Left colon (tissue), 2 donors: ENCODE measurements around the gene IGFBP5. TPM values are rescaled to one million over a fixed set of nuclear protein-coding genes. Genes with fewer than 3 reads are reported as not detected.
A peak's percentile ranks its signal among the peaks of the same experiment; 100 is the strongest.

Source experiments
- ATAC-seq: fragments of 200-7000 bp; cut with Tn5 transposase; one replicate; pipeline ENCODE4 v1.9.1; 2020; ENCODE audit warnings: mild to moderate bottlenecking, moderate library complexity
- DNase-seq, 2 donors: peaks; one replicate each; pipeline ENCODE4 v3.0.0-alpha.2; 2020
- intact Hi-C, 2 donors: fragments of 100-400 bp; cut with DNase I in 1 of 2; cut with micrococcal nuclease in 1 of 2; formaldehyde crosslinking; loops; one replicate each; pipeline versions ENCODE4 v1.11.2 to v1.14.0; 2022; cut with DNase I, micrococcal nuclease
- total RNA-seq, 2 donors: library from RNA; stranded (reverse); fragmentation: NEBNext Ultra II Directional; extraction: Animal tissue kit (Norgen Biotek cat#: 25700); gene quantifications; one replicate each; pipeline ENCODE4 v1.2.1, GENCODE V29; 2021
- donor health status: DM: no; HTN: no; CAD: no.
- donor health status: DM: yes; HTN: yes; CAD: no.

The IGFBP5 gene
- total RNA-seq, 2 donors from 2014 or later: 40.0 to 135 TPM

DNA sequence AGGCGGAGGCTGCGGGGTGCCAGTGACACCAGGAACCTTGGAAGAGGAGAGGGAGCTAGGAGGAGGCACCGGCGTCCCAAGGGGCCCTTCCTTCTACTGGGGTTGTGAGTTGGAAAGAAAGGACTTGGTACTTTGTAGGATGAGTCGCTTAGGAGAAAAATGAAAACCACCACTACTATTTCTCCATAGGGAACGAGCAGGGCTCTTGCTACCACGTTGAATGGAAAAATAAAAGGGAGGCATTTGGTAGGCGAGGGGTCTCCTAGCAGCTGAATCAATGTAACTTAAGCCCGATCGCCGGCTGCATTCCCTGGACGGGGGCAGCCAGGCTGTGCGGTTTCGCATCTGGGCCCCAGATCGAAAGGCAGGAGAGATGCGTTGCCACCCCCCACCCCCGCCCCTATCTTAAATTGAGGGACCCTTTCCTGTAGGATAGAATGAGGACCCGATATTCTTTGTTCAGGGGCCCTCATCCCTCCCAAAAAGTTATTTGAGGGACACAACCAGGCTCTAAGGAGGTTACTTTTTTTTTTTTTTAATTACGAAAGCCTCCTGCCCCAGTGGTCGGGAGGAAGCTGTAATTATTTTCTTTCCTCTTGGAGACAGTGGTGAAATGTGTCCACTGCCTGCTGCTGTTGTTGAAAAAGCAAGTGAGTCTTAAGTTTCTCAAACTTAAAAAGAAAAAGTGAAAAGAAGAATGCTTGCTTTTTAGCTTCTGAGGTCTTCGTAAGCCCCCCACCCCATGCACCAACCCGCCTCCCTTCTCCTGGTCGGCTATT, 60.8 kb downstream of the IGFBP5 start:
- peak in 1 of 2 donors; percentile 18 for DNase-seq
- intact Hi-C loops: no loop called here
- ATAC-seq: no peak

DNA sequence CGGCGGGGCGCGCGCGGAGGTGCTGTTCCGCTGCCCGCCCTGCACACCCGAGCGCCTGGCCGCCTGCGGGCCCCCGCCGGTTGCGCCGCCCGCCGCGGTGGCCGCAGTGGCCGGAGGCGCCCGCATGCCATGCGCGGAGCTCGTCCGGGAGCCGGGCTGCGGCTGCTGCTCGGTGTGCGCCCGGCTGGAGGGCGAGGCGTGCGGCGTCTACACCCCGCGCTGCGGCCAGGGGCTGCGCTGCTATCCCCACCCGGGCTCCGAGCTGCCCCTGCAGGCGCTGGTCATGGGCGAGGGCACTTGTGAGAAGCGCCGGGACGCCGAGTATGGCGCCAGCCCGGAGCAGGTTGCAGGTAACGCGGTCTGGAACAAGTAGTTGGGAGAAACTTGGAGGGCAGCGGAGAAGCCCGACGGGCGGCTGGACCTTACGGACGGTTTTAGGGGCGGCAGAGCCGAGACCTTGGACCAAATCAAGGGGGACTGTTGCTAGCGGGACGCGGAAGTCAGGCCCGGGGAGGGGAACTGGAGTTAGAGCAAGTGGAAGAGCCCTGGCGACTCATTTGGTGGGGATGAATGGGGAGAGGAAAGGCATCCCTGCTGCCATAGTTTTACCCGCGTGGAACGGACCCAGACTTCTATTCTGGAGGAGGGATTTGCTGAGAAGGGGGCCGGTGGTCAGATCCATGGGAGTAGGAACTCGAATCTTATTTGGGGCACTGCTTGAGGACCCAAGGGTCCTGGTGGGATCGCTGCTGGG, 61.6 kb downstream of the IGFBP5 start:
- peak; percentile 30 to 41 for DNase-seq
- intact Hi-C loops: no loop called here
- peak; percentile 8 for ATAC-seq

DNA sequence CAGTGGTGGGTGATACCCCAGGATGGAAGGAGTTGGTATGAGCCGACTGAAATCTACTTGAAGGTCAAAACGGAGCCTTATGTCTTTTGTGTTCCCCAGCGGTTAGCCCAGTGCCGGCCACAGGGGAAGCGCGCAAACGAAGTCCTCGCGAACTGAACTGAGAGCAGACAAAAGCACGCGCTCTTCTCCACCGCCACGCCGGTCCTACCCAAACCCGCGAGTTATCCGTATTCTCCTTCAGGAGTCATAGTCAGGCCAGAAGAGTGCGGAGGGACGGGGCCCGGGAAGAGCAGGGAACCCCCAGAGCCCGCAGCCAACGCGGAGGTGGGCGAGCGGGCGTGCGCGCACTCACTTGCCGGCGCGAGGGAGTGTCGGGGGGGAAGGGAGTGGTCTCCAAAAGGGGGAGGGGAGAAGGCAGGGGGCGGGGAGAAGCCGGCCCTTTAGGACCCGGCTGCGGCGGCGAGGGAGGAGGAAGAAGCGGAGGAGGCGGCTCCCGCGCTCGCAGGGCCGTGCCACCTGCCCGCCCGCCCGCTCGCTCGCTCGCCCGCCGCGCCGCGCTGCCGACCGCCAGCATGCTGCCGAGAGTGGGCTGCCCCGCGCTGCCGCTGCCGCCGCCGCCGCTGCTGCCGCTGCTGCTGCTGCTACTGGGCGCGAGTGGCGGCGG, 62.3 kb downstream of the IGFBP5 start, which contains the start of gene IGFBP2:
Gene IGFBP2, plus strand, starts transcription at position 469 of the 664 bp plus-strand sequence. Its CDS starts 104 bp downstream, at position 573.
- ATAC-seq: peak; percentile 38
- intact Hi-C loops: no loop called here
- peak; percentile 44 to 59 for DNase-seq

DNA sequence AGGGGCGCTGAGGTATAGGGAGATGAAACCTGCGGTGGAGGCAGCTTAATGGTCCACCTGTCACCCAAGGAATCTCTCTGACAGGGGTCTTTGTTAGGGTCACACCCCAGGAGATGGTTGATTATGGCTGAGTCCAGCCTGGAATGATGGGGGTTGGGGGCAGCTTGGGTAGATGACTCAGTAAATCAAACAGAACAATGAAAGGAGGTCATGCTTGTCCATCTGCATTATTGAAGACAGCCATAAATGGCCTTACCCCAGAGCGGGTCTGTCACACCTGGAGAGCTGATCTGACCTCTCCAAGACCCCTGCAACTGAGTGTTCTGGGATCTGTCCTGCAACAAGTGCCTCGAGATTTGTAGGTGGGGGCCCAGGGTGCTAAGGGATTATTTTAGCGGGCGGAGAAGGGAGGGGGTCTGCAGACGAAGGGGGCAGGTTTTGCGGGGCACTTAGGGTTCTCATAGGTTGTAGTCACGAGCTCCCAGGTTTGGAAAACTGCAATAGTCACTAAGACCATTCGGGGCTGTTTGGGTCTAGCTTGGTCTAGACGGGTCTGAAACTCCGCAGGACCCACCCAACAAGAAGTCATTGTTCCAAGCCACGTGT, 62.9 kb downstream of the IGFBP5 start:
- ATAC-seq (no peak), DNase-seq (no peak)
- intact Hi-C loops: no loop called here

DNA sequence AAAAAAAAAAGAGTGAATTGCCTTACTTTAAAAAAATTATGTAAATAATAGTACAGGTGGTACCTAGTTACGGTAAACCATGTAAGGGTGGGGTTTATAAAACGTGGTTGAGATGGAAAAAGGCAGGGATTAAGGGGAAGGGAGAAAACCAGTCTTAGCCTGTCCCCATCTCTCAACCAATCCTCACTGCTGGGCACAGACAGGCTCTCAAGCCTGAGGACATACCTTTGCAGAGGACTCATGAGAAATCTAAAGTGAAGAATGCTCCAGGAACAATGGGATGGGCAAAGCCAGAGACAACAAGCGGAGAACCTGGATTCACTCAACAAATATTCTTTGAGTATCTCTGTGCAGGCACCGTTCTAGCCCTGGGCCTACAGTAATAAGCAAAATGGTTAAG, 65.6 kb downstream of the IGFBP5 start:
- ATAC-seq (no peak), DNase-seq (no peak)
- intact Hi-C loops: no loop called here

DNA sequence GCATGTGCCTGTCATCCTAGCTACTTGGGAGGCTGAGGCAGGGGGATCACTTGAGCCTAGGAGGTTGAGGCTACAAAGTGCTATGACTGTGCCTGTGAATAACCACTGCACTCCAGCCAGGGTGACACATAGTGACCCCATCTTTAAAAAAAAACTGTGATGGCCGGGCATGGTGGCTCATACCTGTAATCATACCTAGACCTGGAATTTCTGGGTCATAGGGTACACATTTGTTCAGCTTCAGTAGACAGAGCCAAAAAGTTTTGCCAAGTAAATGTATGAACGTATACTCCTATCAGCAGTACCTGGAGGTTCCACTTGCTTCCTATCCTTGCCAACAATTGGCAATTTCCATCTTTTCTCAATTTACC, 68.5 kb downstream of the IGFBP5 start:
- intact Hi-C loops: no loop called here
- ATAC-seq (no peak), DNase-seq (no peak)

DNA sequence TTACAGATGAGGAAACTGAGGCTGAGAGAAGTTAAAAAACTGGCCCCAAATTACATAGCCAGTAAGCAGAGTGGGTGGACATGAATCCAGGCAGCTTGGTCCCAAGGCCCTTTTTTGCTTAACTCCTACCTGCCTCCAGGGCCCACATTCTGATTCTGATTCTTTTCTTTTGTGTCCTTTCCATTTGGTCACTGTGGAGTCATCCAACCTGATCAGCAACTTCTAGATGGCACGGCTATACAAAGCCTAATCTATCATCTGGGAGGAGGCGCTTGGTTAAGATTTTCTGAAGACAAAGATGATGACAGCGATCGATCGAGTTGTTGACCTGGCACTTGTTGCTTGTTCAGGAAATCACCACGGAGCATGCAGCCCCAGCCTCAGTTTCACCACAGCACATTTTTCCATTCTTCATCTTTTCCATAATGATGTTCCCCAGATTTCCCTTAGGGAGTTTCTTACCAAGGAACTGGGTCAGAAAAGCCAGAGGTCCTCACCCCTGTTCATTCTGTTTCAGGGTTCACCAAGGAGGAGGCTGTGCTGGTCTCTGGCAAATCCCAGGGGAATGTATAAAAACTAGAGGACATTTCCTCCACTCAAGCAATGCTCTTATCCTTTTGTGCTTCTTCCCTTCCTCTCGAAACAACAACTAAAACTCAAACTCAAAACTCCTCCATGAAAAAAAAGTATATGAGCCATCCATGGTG, 69.0 kb downstream of the IGFBP5 start:
- no peak for ATAC-seq
- intact Hi-C loops: no loop called here

DNA sequence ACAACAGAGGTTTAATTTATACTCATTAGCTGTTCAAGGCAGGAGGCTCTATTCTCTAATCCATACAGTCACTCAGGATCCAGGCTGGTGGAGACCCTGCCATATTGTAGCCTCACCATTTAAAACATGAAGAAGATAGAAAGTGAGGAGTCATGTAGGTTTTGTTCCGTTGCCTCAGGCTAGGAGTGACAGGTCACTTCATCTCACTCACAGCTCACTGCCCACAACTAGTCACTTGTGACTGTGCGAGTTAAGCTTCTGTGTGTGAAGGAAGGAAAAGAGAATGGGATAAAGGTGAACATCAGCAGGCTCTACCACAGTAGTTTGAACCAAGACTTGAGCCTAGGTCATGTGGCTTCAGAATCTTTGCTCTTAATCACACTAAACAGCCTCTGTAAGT, 71.1 kb downstream of the IGFBP5 start:
- DNase-seq: no peak
- intact Hi-C loops: no loop called here
- ATAC-seq: no peak

More for the DNA sequence above, 69.0 kb downstream of the IGFBP5 start:
- DNase-seq: no peak

DNA sequence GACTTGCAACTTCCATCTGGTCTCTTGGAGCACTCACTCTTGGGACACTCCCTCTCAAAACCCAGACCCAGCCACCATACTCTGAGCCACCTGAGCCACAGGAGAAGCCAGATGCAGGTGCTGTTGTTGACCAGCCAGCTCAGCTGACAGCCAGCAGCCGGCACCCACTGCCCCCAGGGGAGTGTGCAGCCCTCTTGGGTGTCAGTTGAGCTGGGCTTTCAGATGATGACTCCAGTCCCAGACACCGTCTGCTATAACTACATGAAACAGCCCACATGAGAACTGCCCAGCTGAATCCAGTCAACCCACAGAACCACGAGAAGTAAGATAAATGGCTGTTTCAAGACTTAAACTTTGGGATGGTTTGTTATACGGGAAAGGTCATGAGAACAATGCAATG, 72.8 kb downstream of the IGFBP5 start:
- ATAC-seq (no peak), DNase-seq (no peak)
- intact Hi-C loops: no loop called here

Other genes with a start within 250 kb of the IGFBP5 start
- 1,000 to 10,000 TPM; 1,768 to 1,865 TPM for gene RPL37A, start 196.7 kb downstream of the IGFBP5 start, total RNA-seq
- 100 to 1,000 TPM; 120 to 143 TPM for gene IGFBP2, start 62.1 kb downstream of the IGFBP5 start, total RNA-seq
- not detected for gene TNP1, start 164.5 kb upstream of the IGFBP5 start, total RNA-seq